Stimulated activated CD8-positive, alpha-beta memory T cell treated with anti-CD3 and anti-CD28 coated beads, Interleukin-7, amount 100 ng/mL, for 48 hours (primary cell): ENCODE data around the gene TCERG1L.

ENCODE experiments used
- DNase-seq, 2 donors: peaks; one replicate each; pipeline ENCODE4 v3.0.0-alpha.2; 2020; ENCODE audit warnings: low read depth in 1 of 2; ENCODE audit errors: extremely low read depth in 1 of 2

The TCERG1L gene

GRCh38 chr10:131316321-131317075 lies 5.0 kb upstream of the TCERG1L start:
- DNase-seq, result no peak

GRCh38 chr10:131315344-131315743 lies 3.8 kb upstream of the TCERG1L start:
- DNase-seq, result no peak

GRCh38 chr10:131314799-131315198 lies 3.3 kb upstream of the TCERG1L start:
- no peak for DNase-seq

GRCh38 chr10:131314148-131314547 lies 2.6 kb upstream of the TCERG1L start:
- no peak for DNase-seq

GRCh38 chr10:131313377-131313776 lies 1.9 kb upstream of the TCERG1L start:
- no peak for DNase-seq

GRCh38 chr10:131312478-131312836 lies 936 bp upstream of the TCERG1L start:
- no peak for DNase-seq

GRCh38 chr10:131311402-131311660 lies 190 bp downstream of the TCERG1L start:
- DNase-seq, result no peak

GRCh38 chr10:131310551-131311401 lies 745 bp downstream of the TCERG1L start:
- DNase-seq, result no peak

GRCh38 chr10:131310142-131310541 lies 1.4 kb downstream of the TCERG1L start:
- DNase-seq, result no peak

GRCh38 chr10:131300508-131300907 lies 11.0 kb downstream of the TCERG1L start:
- no peak for DNase-seq

- no peak for DNase-seq
These were observed 20.7 kb downstream of the TCERG1L start for GRCh38 chr10:131290781-131291180.

GRCh38 chr10:131288648-131289047 lies 22.9 kb downstream of the TCERG1L start:
- DNase-seq, result no peak

GRCh38 chr10:131282961-131283360 lies 28.6 kb downstream of the TCERG1L start:
- DNase-seq, result no peak

- DNase-seq, result no peak
These were observed 31.4 kb downstream of the TCERG1L start for GRCh38 chr10:131280101-131280500.

GRCh38 chr10:131279516-131279915 lies 32.0 kb downstream of the TCERG1L start:
- no peak for DNase-seq

GRCh38 chr10:131277969-131278368 lies 33.6 kb downstream of the TCERG1L start:
- DNase-seq, result no peak

GRCh38 chr10:131277278-131277677 lies 34.2 kb downstream of the TCERG1L start:
- no peak for DNase-seq

- no peak for DNase-seq
These were observed 35.8 kb downstream of the TCERG1L start for GRCh38 chr10:131275691-131276090.

GRCh38 chr10:131274883-131275282 lies 36.6 kb downstream of the TCERG1L start:
- DNase-seq, result no peak

- DNase-seq, result no peak
These were observed 37.2 kb downstream of the TCERG1L start for GRCh38 chr10:131274133-131274880.

GRCh38 chr10:131273476-131273875 lies 38.0 kb downstream of the TCERG1L start:
- no peak for DNase-seq
